Germinal center (tissue), 1 donor: ENCODE data around the gene GUK1.
A peak's percentile ranks its signal among the peaks of the same experiment; 100 is the strongest.

Source experiments
- DNase-seq: peaks from one replicate; pipeline ENCODE4 v3.0.0; 2012; ENCODE audit warnings: mixed read lengths, low spot score

GUK1 gene

GRCh38 chr1:228131766-228132165 is 8.3 kb upstream of the GUK1 start:
- no peak for DNase-seq

GRCh38 chr1:228134591-228134990 is 5.5 kb upstream of the GUK1 start:
- no peak for DNase-seq

GRCh38 chr1:228136901-228137300 is 3.2 kb upstream of the GUK1 start:
- no peak for DNase-seq

GRCh38 chr1:228139406-228139930 is 611 bp upstream of the GUK1 start:
- no peak for DNase-seq

- DNase-seq: no peak
Observed at GRCh38 chr1:228140724-228141225, 696 bp downstream of the GUK1 start.

GRCh38 chr1:228141226-228142044 is 1.4 kb downstream of the GUK1 start:
- peak; percentile 26 for DNase-seq

- DNase-seq: no peak
Observed at GRCh38 chr1:228142155-228142691, 2.1 kb downstream of the GUK1 start.

GRCh38 chr1:228142701-228143136 is 2.6 kb downstream of the GUK1 start:
- DNase-seq: no peak

GRCh38 chr1:228143480-228144192 is 3.6 kb downstream of the GUK1 start:
- DNase-seq: no peak

GRCh38 chr1:228144193-228144992 is 4.3 kb downstream of the GUK1 start:
- DNase-seq: no peak

GRCh38 chr1:228144993-228145343 is 4.9 kb downstream of the GUK1 start:
- DNase-seq: no peak

- no peak for DNase-seq
Observed at GRCh38 chr1:228145463-228146416, 5.7 kb downstream of the GUK1 start.

GRCh38 chr1:228146417-228147150 is 6.5 kb downstream of the GUK1 start:
- no peak for DNase-seq

GRCh38 chr1:228147151-228147693 is 7.1 kb downstream of the GUK1 start:
- no peak for DNase-seq

GRCh38 chr1:228147768-228148167 is 7.7 kb downstream of the GUK1 start:
- no peak for DNase-seq

- no peak for DNase-seq
Observed at GRCh38 chr1:228148196-228148861, 8.2 kb downstream of the GUK1 start.

GRCh38 chr1:228148935-228149405 is 8.9 kb downstream of the GUK1 start:
- no peak for DNase-seq

GRCh38 chr1:228149406-228150119 is 9.5 kb downstream of the GUK1 start, which contains the start of gene GJC2:
Gene GJC2, plus strand, starts transcription at chr1:228149930. Its CDS starts 7,829 bp downstream, at chr1:228157759.
- no peak for DNase-seq
